Measurements from ENCODE around the gene PSMD4.

DNA sequence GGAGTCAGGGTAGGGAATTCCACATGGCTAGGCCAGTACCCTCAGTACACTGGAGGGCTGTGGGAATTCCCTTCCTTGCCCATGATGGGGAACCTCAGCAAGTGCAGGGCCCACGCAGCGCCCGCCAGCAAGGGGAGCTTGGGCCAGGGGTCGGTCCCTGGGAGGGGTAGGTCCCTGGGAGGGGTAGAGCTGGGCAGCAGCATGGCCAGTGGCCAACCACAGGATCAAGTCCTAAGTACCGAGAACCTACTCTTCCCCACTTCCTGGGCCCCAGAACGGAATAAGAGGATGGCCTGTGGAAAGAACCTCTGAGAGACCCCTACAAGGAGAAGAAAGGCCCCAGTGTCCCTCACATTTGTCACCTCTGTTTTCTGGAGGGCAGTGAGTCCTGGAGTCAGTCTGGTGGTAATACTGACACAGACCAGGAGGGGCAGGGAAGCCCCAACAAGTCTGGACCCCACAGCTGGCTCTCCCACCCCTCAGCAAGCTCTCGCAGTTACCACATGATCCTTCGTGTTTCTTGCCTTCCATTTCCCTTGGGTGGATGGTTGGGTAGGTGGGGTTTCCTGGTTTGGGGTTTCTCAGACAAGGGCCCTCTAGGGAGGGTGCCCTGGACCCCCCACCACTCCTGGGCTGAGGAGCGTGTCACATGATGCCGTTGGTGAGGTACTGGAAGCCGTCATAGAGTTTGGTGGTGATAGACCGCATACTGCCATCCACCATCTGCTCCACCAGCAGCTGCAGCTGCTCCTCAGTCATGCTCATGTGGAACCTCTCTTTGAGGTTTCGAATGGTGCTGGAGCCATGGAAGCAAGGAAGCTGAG, 37.9 kb downstream of the PSMD4 start:
- no peak for TF ChIP-seq CTCF (IDR thresholded peaks at IDR 0.05; ENCODE audit: low read length)
- TF ChIP-seq EZH2 (optimal IDR thresholded peaks at IDR 0.05; ENCODE audit: low read depth, low read length): no peak
